ENCODE results near the gene FAM43A. TPM values are rescaled to one million over a fixed set of nuclear protein-coding genes. Genes with fewer than 3 reads are reported as not detected.

Gene FAM43A
- total and polyA plus RNA-seq, 3 donors from 2014 or later, result 7.5 to 22.1 (median 13.1) TPM

DNA sequence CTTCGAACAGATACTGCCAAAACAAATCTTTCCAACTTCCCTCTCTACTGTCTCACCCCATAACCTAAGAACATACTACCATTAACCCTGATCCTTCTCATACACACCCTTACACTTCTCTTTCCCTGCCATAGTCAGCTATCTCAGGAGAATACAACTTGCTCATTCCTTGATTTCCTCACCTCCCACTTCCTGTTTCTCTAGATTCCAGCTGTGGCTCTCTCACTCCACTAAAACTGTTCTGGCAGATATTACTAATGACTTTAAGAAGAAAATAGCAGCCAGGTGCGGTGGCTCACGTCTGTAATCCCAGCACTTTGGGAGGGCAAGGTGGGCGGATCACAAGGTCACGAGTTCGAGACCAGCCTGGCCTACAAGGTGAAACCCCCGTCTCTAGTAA is 18.3 kb upstream of the FAM43A start:
- TF ChIP-seq, protein P1, sequence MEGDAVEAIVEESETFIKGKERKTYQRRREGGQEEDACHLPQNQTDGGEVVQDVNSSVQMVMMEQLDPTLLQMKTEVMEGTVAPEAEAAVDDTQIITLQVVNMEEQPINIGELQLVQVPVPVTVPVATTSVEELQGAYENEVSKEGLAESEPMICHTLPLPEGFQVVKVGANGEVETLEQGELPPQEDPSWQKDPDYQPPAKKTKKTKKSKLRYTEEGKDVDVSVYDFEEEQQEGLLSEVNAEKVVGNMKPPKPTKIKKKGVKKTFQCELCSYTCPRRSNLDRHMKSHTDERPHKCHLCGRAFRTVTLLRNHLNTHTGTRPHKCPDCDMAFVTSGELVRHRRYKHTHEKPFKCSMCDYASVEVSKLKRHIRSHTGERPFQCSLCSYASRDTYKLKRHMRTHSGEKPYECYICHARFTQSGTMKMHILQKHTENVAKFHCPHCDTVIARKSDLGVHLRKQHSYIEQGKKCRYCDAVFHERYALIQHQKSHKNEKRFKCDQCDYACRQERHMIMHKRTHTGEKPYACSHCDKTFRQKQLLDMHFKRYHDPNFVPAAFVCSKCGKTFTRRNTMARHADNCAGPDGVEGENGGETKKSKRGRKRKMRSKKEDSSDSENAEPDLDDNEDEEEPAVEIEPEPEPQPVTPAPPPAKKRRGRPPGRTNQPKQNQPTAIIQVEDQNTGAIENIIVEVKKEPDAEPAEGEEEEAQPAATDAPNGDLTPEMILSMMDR (IDR thresholded peaks at IDR 0.05), result no peak
- no peak for TF ChIP-seq POLR2A (IDR thresholded peaks at IDR 0.05)
- no peak overlapping the region for H3K4me3 ChIP-seq
- intact Hi-C loops (cut with DNase I; ENCODE audit: low total_unique reads), result no loop called here
- no peaks in the 10 kb centered on the region for H3K9me3 ChIP-seq
- H3K27ac ChIP-seq, result no peak overlapping the region
- no peaks in the 10 kb centered on the region for H3K27me3 ChIP-seq
- peaks cover 10% of the 10 kb centered on the region for H3K4me1 ChIP-seq
- no peak for DNase-seq
- 73 to 82% methylated on average over 7 of the region's 7 CpGs for WGBS, 2 donors
- H3K36me3 ChIP-seq (ENCODE audit: low read depth, missing control alignments), result no peaks in the 10 kb centered on the region

DNA sequence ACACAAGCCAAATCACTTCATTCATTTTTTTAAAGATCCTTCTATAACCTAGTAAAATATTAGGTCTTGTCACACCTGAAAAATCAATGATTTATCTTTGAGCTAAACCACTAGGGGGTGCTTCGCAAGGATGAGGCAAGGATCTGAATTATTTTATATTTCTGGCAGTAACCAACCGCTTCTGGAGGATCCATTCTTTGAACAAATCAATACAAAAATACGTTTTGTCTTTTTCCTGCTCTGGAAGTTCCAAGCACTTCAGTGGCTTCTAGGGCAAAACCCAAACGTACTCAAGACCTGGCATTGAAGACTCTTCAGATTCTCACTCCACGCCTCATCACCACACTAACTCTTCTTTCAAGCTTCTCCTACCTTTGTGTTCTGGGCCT is 14.2 kb upstream of the FAM43A start:
- Histone ChIP-seq H3K27ac (peak overlapping the region; percentile 93 to 96), H3K36me3 (ENCODE audit: low read depth, missing control alignments) (no peaks in the 10 kb centered on the region), H3K4me1 (peaks cover 18% of the 10 kb centered on the region), H3K4me3 (peak overlapping the region; percentile 75 to 84), H3K9me3 (no peaks in the 10 kb centered on the region), H3K27me3 (no peaks in the 10 kb centered on the region)
- intact Hi-C loops (cut with DNase I; ENCODE audit: low total_unique reads), result no loop called here
- 0 to 1% methylated on average over 5 of the region's 5 CpGs for WGBS, 2 donors
- TF ChIP-seq, protein P1 (IDR thresholded peaks at IDR 0.05), result peak; percentile 51 to 73 (median 66)
- no peak for TF ChIP-seq POLR2A (IDR thresholded peaks at IDR 0.05)
- no peak for DNase-seq

DNA sequence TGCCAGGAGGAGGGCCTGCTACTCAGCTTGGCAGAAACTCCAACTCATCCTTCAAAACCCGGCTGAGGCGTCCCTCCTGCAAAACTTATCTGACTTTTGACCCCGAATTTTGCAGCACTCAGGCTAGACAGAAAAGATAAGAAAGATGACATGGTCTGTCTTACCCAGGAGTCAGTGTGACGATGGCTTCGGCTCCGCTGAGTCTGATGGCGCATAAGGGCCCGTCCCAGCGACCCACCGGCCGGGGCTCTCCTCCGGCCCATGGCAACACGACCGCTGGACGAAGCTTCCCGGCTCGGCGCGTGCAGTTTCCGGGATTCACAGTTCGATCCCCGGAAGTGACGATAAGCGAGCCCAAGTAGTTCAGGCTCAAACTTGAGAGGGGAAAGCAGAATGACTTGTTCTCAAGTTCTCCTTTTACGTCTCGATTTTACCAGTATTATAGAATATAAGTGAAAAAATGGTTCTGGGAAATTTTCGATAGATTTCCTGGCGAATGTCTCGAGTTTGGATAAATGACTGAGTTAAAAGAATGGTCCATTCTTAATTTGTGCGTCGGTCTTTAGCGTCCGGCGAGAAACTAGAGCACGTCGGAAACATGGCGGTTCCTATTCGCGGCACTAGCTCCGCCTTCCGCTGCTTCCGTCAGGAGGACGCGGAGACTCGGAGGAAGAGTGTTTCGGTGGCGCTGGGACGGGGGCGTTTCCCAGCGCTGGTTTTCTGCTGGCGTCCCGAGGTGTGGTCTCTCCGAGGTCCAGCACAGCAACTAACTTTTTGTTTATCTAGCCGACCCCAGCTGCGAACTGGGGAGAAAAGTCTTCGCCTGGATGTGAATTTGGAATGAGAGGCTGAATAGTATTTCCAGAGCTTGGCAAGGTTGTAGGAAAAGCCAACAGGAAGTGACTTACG is 13.5 kb upstream of the FAM43A start, which contains the start of gene LSG1:
Gene LSG1, minus strand, starts transcription at position 292 of the 909 bp plus-strand sequence. Its CDS starts 29 bp downstream, at position 263.
- peak; percentile 97 for DNase-seq
- Histone ChIP-seq H3K4me3 (peak within 1 kb of the TSS; percentile 75 to 84), H3K36me3 (ENCODE audit: low read depth, missing control alignments) (no peaks in the 10 kb centered on the region), H3K27me3 (no peaks in the 10 kb centered on the region), H3K9me3 (no peaks in the 10 kb centered on the region), H3K4me1 (peaks cover 18% of the 10 kb centered on the region), H3K27ac (peak within 1 kb of the TSS; percentile 93 to 96)
- 0 to 1% methylated on average over 56 to 57 of the region's 57 CpGs for WGBS, 2 donors
- no peak for TF ChIP-seq POLR2A (IDR thresholded peaks at IDR 0.05)
- TF ChIP-seq, protein P1 (IDR thresholded peaks at IDR 0.05), result peak in 2 of 3 experiments; percentile 24 to 34
- intact Hi-C loops (cut with DNase I; ENCODE audit: low total_unique reads), result no loop called here

DNA sequence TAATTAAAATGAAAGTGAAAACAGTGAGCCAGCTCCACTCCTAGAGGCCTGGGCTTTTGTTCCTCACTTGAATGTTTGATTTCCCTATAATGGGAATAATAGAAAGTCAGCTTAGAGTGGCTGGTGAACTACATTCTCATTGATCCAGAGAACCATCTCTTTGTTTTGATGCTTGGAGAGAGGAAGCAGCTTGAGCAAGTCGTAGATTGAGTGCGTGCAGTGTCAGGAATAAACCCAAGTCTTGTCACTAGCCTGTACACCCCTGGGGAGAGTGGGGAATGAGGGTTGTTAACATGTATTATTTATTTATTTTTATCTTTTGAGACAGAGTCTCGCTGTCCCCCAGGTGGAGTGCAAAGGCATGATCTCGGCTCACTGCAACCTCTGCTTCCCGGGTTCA is 12.8 kb upstream of the FAM43A start:
- no peaks in the 10 kb centered on the region for H3K9me3 ChIP-seq
- H3K4me3 ChIP-seq, result peak overlapping the region; percentile 75 to 84
- no peak for TF ChIP-seq POLR2A (IDR thresholded peaks at IDR 0.05)
- TF ChIP-seq, protein P1 (IDR thresholded peaks at IDR 0.05), result no peak
- no peaks in the 10 kb centered on the region for H3K27me3 ChIP-seq
- peaks cover 18% of the 10 kb centered on the region for H3K4me1 ChIP-seq
- H3K36me3 ChIP-seq (ENCODE audit: low read depth, missing control alignments), result no peaks in the 10 kb centered on the region
- WGBS, 2 donors, result 25 to 26% methylated on average over 5 of the region's 5 CpGs
- intact Hi-C loops (cut with DNase I; ENCODE audit: low total_unique reads), result no loop called here
- no peak for DNase-seq
- peak overlapping the region; percentile 93 to 96 for H3K27ac ChIP-seq

Data from testis (tissue), 3 donors.